K562 (cell line): Measurements from ENCODE around the gene PNKD. TPM values are rescaled to one million over a fixed set of nuclear protein-coding genes. Genes with fewer than 3 reads are reported as not detected.

Experiments
- ATAC-seq: fragments of 200-7000 bp; cut with Tn5 transposase; 3 replicates; pipeline ENCODE4 v1.9.1; 2020; ENCODE audit warnings: moderate library complexity
- BruUV-seq: library from RNA; stranded (reverse); fragments of 400-500 nt; replicated peaks from 2 replicates; lab custom pipeline; 2021; lab: Mats Ljungman, UMichigan
- CTCF ChIA-PET: fragments of 300-600 bp; formaldehyde crosslinking; extraction: SDS; loops from one replicate; lab custom pipeline; 2021; ENCODE audit warnings: low intra/inter-chr PET ratio; lab: Yijun Ruan, JAX
- POLR2A ChIA-PET: fragments of 300-600, 350-650 bp; sonication (Branson Sonifier 250); formaldehyde crosslinking; extraction: SDS; loops from one replicate; lab custom pipeline; 2021; ENCODE audit warnings: antibody characterized with exemption, inconsistent platforms; lab: Yijun Ruan, JAX
- DNase-seq, 4 experiments: peaks; one replicate each; pipeline versions ENCODE4 v3.0.0 to v3.0.0-alpha.2; 2011 to 2018; ENCODE audit warnings: low spot score in 3 of 4, mixed read lengths in 3 of 4; ENCODE audit errors: extremely low read depth in 1 of 4
- FAIRE-seq: peaks from 2 replicates; lab custom pipeline; 2011; peaks lifted over from hg19 to GRCh38; lab: Jason Lieb, UNC
- H2AFZ ChIP-seq: 2 replicates; pipeline ENCODE4 v1.6.0; 2011; ENCODE audit warnings: low read depth, low read length, control low read depth, inconsistent platforms
- H3K27ac ChIP-seq: fragments of 200-600 bp; 3 replicates; pipeline ENCODE4 v1.8.0; 2011; ENCODE audit warnings: low read depth, mild to moderate bottlenecking, control low read depth, inconsistent platforms, low read length, moderate library complexity, mixed read lengths; ENCODE audit errors: extremely low read depth
- H3K27me3 ChIP-seq, 2 experiments: fragments of 300-600 bp in 1 of 2; 2 replicates in 1 of 2; 3 replicates in 1 of 2; pipeline versions ENCODE4 v1.6.0 to v1.8.0; 2011; ENCODE audit warnings: inconsistent platforms in 2 of 2, low read length in 2 of 2, mild to moderate bottlenecking in 1 of 2, mixed read lengths in 1 of 2, moderate library complexity in 1 of 2; ENCODE audit not compliant: control insufficient read depth in 2 of 2, insufficient read depth in 2 of 2
- H3K36me3 ChIP-seq: fragments of 300-600 bp; 3 replicates; pipeline ENCODE4 v1.8.0; 2011; ENCODE audit warnings: mild to moderate bottlenecking, low read length, inconsistent platforms; ENCODE audit not compliant: control insufficient read depth, insufficient read depth
- H3K4me1 ChIP-seq, 2 experiments: fragments of 200-600 bp in 1 of 2; replicated peaks in 1 of 2; 2 replicates in 1 of 2; 3 replicates in 1 of 2; pipeline versions ENCODE4 v1.5.1 to v1.8.0; 2011; ENCODE audit warnings: inconsistent platforms in 2 of 2, low read length in 2 of 2, mild to moderate bottlenecking in 1 of 2, mixed read lengths in 1 of 2, moderate library complexity in 1 of 2; ENCODE audit not compliant: control insufficient read depth in 2 of 2, insufficient read depth in 2 of 2
- H3K4me2 ChIP-seq: 2 replicates; pipeline ENCODE4 v1.6.1; 2011; ENCODE audit warnings: low read length, control low read depth, inconsistent platforms, mixed read lengths; ENCODE audit not compliant: insufficient read depth
- H3K4me3 ChIP-seq: fragments of 200-600 bp; sonication (generic), shearing (Covaris generic); 2 replicates; pipeline ENCODE4 v1.5.1; 2016; ENCODE audit warnings: control low read depth, inconsistent platforms
- H3K79me2 ChIP-seq: fragments of 200-600 bp; 3 replicates; pipeline ENCODE4 v1.8.0; 2011; ENCODE audit warnings: low read length, inconsistent platforms; ENCODE audit not compliant: control insufficient read depth, insufficient read depth
- H3K9ac ChIP-seq, 2 experiments: 2 replicates each; pipeline versions ENCODE4 v1.6.0 to v1.6.1; 2011; ENCODE audit warnings: low read depth in 2 of 2, low read length in 2 of 2, control low read depth in 1 of 2, inconsistent platforms in 1 of 2, mild to moderate bottlenecking in 1 of 2, mixed read lengths in 1 of 2; ENCODE audit not compliant: insufficient read depth in 1 of 2
- H3K9me1 ChIP-seq: one replicate; pipeline ENCODE4 v1.6.0; 2011; ENCODE audit warnings: inconsistent platforms, mild to moderate bottlenecking, low read length, moderate library complexity; ENCODE audit not compliant: control insufficient read depth, insufficient read depth
- H3K9me3 ChIP-seq: replicated peaks from 2 replicates; pipeline ENCODE4 v1.5.1; 2011; ENCODE audit warnings: low read depth, low read length, inconsistent platforms; ENCODE audit not compliant: control insufficient read depth, insufficient read depth
- H4K20me1 ChIP-seq: replicated peaks from 2 replicates; pipeline ENCODE4 v1.6.1; 2011; ENCODE audit warnings: low read length, inconsistent platforms, mixed read lengths; ENCODE audit not compliant: control insufficient read depth, insufficient read depth
- ARID3B ChIP-seq: fragments of 250-450 bp; sonication (Bioruptor Pico); IDR thresholded peaks from 2 replicates; pipeline ENCODE4 v1.4.0; 2020; ENCODE audit warnings: borderline replicate concordance
- ZC3H11A ChIP-seq: IDR thresholded peaks from 2 replicates; pipeline ENCODE4 v1.6.1; 2012; ENCODE audit warnings: low read depth, low read length, improper control_type of control experiment
- ZNF766 ChIP-seq: fragments of 200-800 bp; sonication (Bioruptor generic); conservative IDR thresholded peaks from 2 replicates; pipeline ENCODE4 v1.6.1; 2016; ENCODE audit warnings: missing genetic modification characterization, missing compliant biosample characterization
- WGBS: fragments of 100-300 bp; shearing (Covaris generic); methylation state at CpG from one replicate; pipeline ENCODE4 v1.1.6; 2016; ENCODE audit warnings: low coverage, mixed read lengths; ENCODE audit not compliant: insufficient coverage; ENCODE audit errors: missing lambda C conversion rate; 5-methylcytosine and 5-hydroxymethylcytosine counted together
- in situ Hi-C: fragments of 300-500 bp; cut with MboI; formaldehyde crosslinking; loops from 4 replicates; pipeline ENCODE4 v1.15.0; 2018; ENCODE audit warnings: inconsistent platforms, mixed read lengths
- intact Hi-C: fragments of 100-400 bp; cut with micrococcal nuclease; formaldehyde crosslinking; loops from 2 replicates; pipeline ENCODE4 v1.14.2; 2022
- polyA plus RNA-seq, 8 experiments: library from polyadenylated mRNA; depleted of rRNA in 4 of 8; stranded (reverse) in 5 of 8; unstranded in 3 of 8; fragments of >200 nt; fragmentation: Nextera tagmentation in 2 of 8; fragmentation: Illumina TruSeq in 1 of 8; extraction: Ambion mirVana in 2 of 8; extraction: Trizol in 1 of 8; gene quantifications; 2 replicates each; pipeline versions ENCODE4 v1.2.1 to v1.2.3, GENCODE V29; 2011 to 2014; ENCODE audit warnings: inconsistent platforms in 1 of 8, missing spikeins in 1 of 8
- total RNA-seq, 7 experiments: library from RNA; depleted of rRNA in 6 of 7; stranded (reverse); fragments of >200 nt in 6 of 7; fragmentation: Illumina TruSeq in 2 of 7; extraction: Trizol in 2 of 7; gene quantifications; 2 replicates each; pipeline versions ENCODE4 v1.2.1 to v1.2.3, GENCODE V29; 2011 to 2021; ENCODE audit warnings: low replicate concordance in 1 of 7
- TF ChIP-seq, protein P1 (sequence below): fragments of 450-650 bp; IDR thresholded peaks from 2 replicates; pipeline ENCODE4 v1.6.1; 2016; ENCODE audit warnings: missing biosample characterization, missing genetic modification characterization

PNKD gene
- total and polyA plus RNA-seq, 9 of the 15 experiments (the other 6 are each of a cell fraction or from before 2014, with no cell fraction given), result 26.0 to 105 (median 60.1) TPM

- Histone ChIP-seq H4K20me1 (no peaks in the 10 kb centered on the region), H3K36me3 (peaks cover 71% of the 10 kb centered on the region), H3K9me1 (no peaks in the 10 kb centered on the region), H3K4me1 (no peaks in the 10 kb centered on the region), H3K9ac (no peak overlapping the region), H3K9me3 (no peaks in the 10 kb centered on the region), H3K27ac (no peak overlapping the region), H2AFZ (no peak overlapping the region), H3K4me3 (no peak overlapping the region), H3K4me2 (no peak overlapping the region), H3K79me2 (no peaks in the 10 kb centered on the region), H3K27me3 (no peaks in the 10 kb centered on the region)
- ChIA-PET POLR2A (interaction anchor here (0.6 to 1.1 kb wide), 2 partner anchors 15 to 16 kb away, joined by 3 read pairs; no protein-coding TSS in a partner anchor), CTCF (no interaction called here)
- BruUV-seq, result no TSS peak
- intact Hi-C loops, result no loop called here
- DNase-seq (no peak), ATAC-seq (no peak), FAIRE-seq (no peak)
- 100% methylated on average over 1 of the region's 1 CpG for WGBS
- no peak for TF ChIP-seq ZNF766
- no peak for TF ChIP-seq ARID3B (CRISPR knock-in tag)
- TF ChIP-seq ZC3H11A, result no peak
- TF ChIP-seq, protein P1, sequence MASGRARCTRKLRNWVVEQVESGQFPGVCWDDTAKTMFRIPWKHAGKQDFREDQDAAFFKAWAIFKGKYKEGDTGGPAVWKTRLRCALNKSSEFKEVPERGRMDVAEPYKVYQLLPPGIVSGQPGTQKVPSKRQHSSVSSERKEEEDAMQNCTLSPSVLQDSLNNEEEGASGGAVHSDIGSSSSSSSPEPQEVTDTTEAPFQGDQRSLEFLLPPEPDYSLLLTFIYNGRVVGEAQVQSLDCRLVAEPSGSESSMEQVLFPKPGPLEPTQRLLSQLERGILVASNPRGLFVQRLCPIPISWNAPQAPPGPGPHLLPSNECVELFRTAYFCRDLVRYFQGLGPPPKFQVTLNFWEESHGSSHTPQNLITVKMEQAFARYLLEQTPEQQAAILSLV, result no peak
- in situ Hi-C loops, result no loop called here
Measured at GRCh38 chr2:218244204-218244603, 26.1 kb upstream of the PNKD start.
